ENCODE results near the gene HDAC3.

Gene HDAC3

DNA sequence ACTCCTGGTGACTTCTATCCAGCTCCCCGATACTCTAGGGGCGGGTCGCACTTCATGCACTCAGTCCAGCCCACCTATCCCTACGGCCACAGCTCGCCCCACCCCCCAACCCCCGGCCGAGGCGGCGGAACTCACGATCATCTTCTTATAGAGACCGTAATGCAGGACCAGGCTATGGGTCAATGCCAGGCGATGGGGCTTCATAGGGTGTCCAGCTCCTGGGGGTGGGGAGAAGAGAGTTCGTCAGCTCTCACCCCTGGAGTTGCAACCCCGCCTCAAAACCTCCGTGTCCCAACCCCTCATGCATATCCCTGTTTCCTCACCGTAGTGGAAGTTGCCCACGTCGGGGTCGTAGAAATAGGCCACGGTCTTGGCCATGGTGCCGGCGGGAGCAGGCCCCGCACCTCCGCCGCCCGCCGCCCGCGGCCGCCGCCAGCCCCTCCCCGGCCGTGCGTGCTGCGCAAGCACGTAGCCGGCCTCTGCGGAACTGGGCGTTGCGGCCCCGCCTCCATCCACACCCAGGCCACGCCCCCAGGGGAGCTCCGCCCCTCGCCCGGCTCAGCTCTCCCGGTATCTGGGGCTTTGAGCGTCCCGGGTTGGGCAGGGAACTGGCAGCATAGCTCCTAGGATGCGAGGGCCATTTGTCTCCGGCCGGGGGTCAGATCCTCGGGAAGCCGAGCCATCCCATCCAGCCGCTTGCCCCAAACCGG is at the start of gene HDAC3, which contains the start of gene RELL2:
TSS of gene HDAC3 (minus strand) at position 437 of the 710 bp plus-strand sequence. CDS start at position 378, 59 bp downstream.
TSS of gene RELL2 (plus strand) at position 585 of the 710 bp plus-strand sequence. CDS start 1,229 bp downstream, outside the sequence.
- peak within 1 kb of the TSS; percentile 54 for H3K27ac ChIP-seq (ENCODE audit: low read depth, low read length)
- H3K36me3 ChIP-seq (ENCODE audit: control insufficient read depth in 5 of 5, insufficient read depth in 5 of 5, low read length in 5 of 5), result peaks cover 0 to 15% (median 8%) of the 10 kb centered on the region in 5 donors
- H3K27me3 ChIP-seq (ENCODE audit: control insufficient read depth in 5 of 5, insufficient read depth in 4 of 5, low read length in 5 of 5), result no peaks in the 10 kb centered on the region
- H3K9ac ChIP-seq (ENCODE audit: low read length in 5 of 5), result peak within 1 kb of the TSS; percentile 74 to 89 (median 83)
- no peaks in the 10 kb centered on the region for H3K9me3 ChIP-seq (ENCODE audit: control insufficient read depth in 5 of 5, low read length in 5 of 5)
- peaks cover 7 to 33% (median 32%) of the 10 kb centered on the region in 5 donors for H3K4me1 ChIP-seq (ENCODE audit: control insufficient read depth in 5 of 5, insufficient read depth in 5 of 5, low read length in 5 of 5)
- H3K4me3 ChIP-seq (ENCODE audit: low read depth in 1 of 5, low read length in 5 of 5), result peak within 1 kb of the TSS; percentile 85 to 99 (median 93)

DNA sequence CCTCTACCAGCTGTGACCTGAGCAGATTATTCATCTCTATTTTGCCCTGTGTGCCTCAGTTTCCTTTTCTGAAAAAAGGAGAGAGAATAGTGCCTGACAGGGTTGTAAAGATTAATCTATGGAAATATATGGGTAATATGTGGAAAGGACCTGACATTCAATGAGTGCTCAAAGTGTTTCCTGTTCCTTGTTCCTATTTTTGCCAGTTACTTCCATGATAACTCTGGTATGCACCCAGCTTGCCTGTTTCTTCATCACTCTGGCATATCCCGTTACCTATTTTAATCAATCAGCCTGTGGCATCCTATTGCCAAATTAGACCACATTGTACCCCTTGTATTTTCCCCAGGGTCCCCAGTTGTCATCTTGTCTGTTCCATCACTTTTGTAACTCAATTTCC is 48.9 kb upstream of the HDAC3 start:
- peaks cover 3 to 45% (median 17%) of the 10 kb centered on the region in 5 donors for H3K4me1 ChIP-seq (ENCODE audit: control insufficient read depth in 5 of 5, insufficient read depth in 5 of 5, low read length in 5 of 5)
- H3K9me3 ChIP-seq (ENCODE audit: control insufficient read depth in 5 of 5, low read length in 5 of 5), result no peaks in the 10 kb centered on the region
- H3K27ac ChIP-seq (ENCODE audit: low read depth, low read length), result no peak overlapping the region
- H3K27me3 ChIP-seq (ENCODE audit: control insufficient read depth in 5 of 5, insufficient read depth in 4 of 5, low read length in 5 of 5), result peaks cover 0 to 11% (median 3%) of the 10 kb centered on the region in 5 donors
- no peak overlapping the region for H3K9ac ChIP-seq (ENCODE audit: low read length in 5 of 5)
- no peak overlapping the region for H3K4me3 ChIP-seq (ENCODE audit: low read depth in 1 of 5, low read length in 5 of 5)
- H3K36me3 ChIP-seq (ENCODE audit: control insufficient read depth in 5 of 5, insufficient read depth in 5 of 5, low read length in 5 of 5), result no peaks in the 10 kb centered on the region

DNA sequence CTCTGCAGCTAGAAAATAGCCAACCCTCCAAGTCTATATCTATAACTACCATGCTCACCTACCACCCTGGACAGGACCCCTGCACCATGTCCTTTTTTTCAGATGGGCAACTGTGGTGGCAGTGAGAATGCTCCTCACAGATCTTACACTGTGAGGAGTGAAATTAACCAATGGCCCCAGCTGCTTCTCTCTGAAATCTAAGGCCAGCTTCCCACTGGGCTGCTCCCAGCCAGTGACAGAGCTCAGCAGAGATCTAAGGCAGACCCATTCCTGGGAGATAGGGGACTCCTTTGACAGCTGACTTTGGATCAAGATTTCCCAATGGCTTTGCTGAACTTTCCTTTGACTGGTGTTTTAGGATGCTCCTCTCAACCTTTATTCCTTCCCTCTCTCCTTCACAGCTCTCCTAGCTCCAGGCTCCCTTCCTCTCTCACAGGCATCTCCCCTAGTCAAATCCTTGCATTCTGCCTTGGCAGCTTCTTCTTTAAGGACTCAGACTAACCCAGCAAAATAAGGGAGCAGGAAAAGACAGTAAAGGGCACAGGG is 47.0 kb upstream of the HDAC3 start:
- Histone ChIP-seq H3K4me3 (ENCODE audit: low read depth in 1 of 5, low read length in 5 of 5) (no peak overlapping the region), H3K27me3 (ENCODE audit: control insufficient read depth in 5 of 5, insufficient read depth in 4 of 5, low read length in 5 of 5) (peaks cover 0 to 4% (median 0%) of the 10 kb centered on the region in 5 donors), H3K9ac (ENCODE audit: low read length in 5 of 5) (no peak overlapping the region), H3K4me1 (ENCODE audit: control insufficient read depth in 5 of 5, insufficient read depth in 5 of 5, low read length in 5 of 5) (peaks cover 3 to 58% (median 21%) of the 10 kb centered on the region in 5 donors), H3K27ac (ENCODE audit: low read depth, low read length) (peak overlapping the region; percentile 71), H3K36me3 (ENCODE audit: control insufficient read depth in 5 of 5, insufficient read depth in 5 of 5, low read length in 5 of 5) (peaks cover 0 to 6% (median 0%) of the 10 kb centered on the region in 5 donors), H3K9me3 (ENCODE audit: control insufficient read depth in 5 of 5, low read length in 5 of 5) (no peaks in the 10 kb centered on the region)

DNA sequence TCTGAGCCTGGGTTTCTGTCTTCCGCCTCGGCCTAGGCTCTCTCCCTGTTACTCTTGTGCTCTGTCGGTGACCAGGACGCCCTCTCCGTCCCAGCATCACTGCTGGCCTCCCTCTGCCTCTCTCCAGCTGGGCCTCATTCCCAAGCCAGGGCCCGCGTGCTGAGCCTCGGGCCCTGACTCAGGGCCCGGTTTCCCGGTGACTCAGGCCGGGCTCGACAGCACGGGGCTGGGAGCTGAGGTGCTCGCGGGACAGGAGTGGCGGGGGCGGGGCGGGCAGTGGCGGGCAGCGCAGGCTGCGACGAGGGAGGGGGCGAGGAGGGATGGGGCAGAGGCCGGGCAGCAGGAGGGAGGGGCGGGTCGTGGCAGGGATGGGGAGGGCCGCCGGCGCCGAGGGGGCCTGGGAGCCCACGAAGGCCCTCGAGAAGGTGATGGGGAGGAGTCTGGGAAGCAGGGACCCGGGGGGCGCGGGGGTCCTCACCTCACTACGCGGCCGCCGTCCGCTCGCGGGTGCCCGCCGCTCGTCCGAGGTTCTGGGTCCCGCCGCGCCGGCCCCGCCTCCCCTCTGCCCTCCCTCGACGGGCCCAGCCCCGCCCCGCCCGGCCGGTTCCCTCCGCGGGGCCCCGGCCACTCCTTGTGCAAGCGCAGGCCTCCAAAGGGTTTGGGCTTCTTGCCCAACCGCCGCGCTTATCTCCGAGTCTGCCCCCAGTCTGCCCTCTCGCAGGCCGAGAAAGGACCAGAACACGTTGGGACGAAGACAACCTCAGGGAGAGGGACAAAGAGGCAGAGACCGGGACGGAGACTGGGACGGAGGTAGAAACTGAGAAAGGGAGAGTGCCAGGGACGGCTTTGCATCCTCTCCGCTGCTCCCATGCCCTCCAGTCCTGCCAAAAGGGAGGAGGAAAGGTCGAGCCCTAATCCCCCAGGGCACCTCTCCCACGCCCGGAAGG is 45.3 kb upstream of the HDAC3 start, which contains the start of gene ARAP3:
TSS of gene ARAP3 (minus strand) at position 536 of the 947 bp plus-strand sequence. CDS start 1,744 bp downstream, outside the sequence.
- H3K9me3 ChIP-seq (ENCODE audit: control insufficient read depth in 5 of 5, low read length in 5 of 5), result no peaks in the 10 kb centered on the region
- peaks cover 3 to 54% (median 21%) of the 10 kb centered on the region in 5 donors for H3K4me1 ChIP-seq (ENCODE audit: control insufficient read depth in 5 of 5, insufficient read depth in 5 of 5, low read length in 5 of 5)
- peaks cover 0 to 4% (median 0%) of the 10 kb centered on the region in 5 donors for H3K27me3 ChIP-seq (ENCODE audit: control insufficient read depth in 5 of 5, insufficient read depth in 4 of 5, low read length in 5 of 5)
- peak within 1 kb of the TSS; percentile 50 to 74 (median 67) for H3K4me3 ChIP-seq (ENCODE audit: low read depth in 1 of 5, low read length in 5 of 5)
- peaks cover 0 to 10% (median 0%) of the 10 kb centered on the region in 5 donors for H3K36me3 ChIP-seq (ENCODE audit: control insufficient read depth in 5 of 5, insufficient read depth in 5 of 5, low read length in 5 of 5)
- peak within 1 kb of the TSS in 4 of 5 donors; percentile 16 to 93 (median 76) for H3K9ac ChIP-seq (ENCODE audit: low read length in 5 of 5)
- H3K27ac ChIP-seq (ENCODE audit: low read depth, low read length), result peak within 1 kb of the TSS; percentile 87

GRCh38 chr5:141681295-141681694 is 44.6 kb upstream of the HDAC3 start:
- peak overlapping the region; percentile 87 for H3K27ac ChIP-seq (ENCODE audit: low read depth, low read length)
- peaks cover 3 to 51% (median 21%) of the 10 kb centered on the region in 5 donors for H3K4me1 ChIP-seq (ENCODE audit: control insufficient read depth in 5 of 5, insufficient read depth in 5 of 5, low read length in 5 of 5)
- no peaks in the 10 kb centered on the region for H3K9me3 ChIP-seq (ENCODE audit: control insufficient read depth in 5 of 5, low read length in 5 of 5)
- H3K4me3 ChIP-seq (ENCODE audit: low read depth in 1 of 5, low read length in 5 of 5), result peak overlapping the region in 4 of 5 donors; percentile 51 to 68 (median 66)
- H3K9ac ChIP-seq (ENCODE audit: low read length in 5 of 5), result peak overlapping the region in 4 of 5 donors; percentile 16 to 93 (median 72)
- H3K36me3 ChIP-seq (ENCODE audit: control insufficient read depth in 5 of 5, insufficient read depth in 5 of 5, low read length in 5 of 5), result peaks cover 0 to 10% (median 0%) of the 10 kb centered on the region in 5 donors
- H3K27me3 ChIP-seq (ENCODE audit: control insufficient read depth in 5 of 5, insufficient read depth in 4 of 5, low read length in 5 of 5), result peaks cover 0 to 4% (median 0%) of the 10 kb centered on the region in 5 donors

- Histone ChIP-seq H3K4me3 (ENCODE audit: low read depth in 1 of 5, low read length in 5 of 5) (peak overlapping the region in 4 of 5 donors; percentile 51 to 68 (median 66)), H3K27ac (ENCODE audit: low read depth, low read length) (peak overlapping the region; percentile 87), H3K9ac (ENCODE audit: low read length in 5 of 5) (peak overlapping the region in 2 of 5 donors; percentile 16 to 21), H3K9me3 (ENCODE audit: control insufficient read depth in 5 of 5, low read length in 5 of 5) (no peaks in the 10 kb centered on the region), H3K36me3 (ENCODE audit: control insufficient read depth in 5 of 5, insufficient read depth in 5 of 5, low read length in 5 of 5) (peaks cover 0 to 11% (median 0%) of the 10 kb centered on the region in 5 donors), H3K27me3 (ENCODE audit: control insufficient read depth in 5 of 5, insufficient read depth in 4 of 5, low read length in 5 of 5) (peaks cover 0 to 4% (median 0%) of the 10 kb centered on the region in 5 donors), H3K4me1 (ENCODE audit: control insufficient read depth in 5 of 5, insufficient read depth in 5 of 5, low read length in 5 of 5) (peaks cover 3 to 50% (median 21%) of the 10 kb centered on the region in 5 donors)
Measured at GRCh38 chr5:141680751-141681201, 44.1 kb upstream of the HDAC3 start.

DNA sequence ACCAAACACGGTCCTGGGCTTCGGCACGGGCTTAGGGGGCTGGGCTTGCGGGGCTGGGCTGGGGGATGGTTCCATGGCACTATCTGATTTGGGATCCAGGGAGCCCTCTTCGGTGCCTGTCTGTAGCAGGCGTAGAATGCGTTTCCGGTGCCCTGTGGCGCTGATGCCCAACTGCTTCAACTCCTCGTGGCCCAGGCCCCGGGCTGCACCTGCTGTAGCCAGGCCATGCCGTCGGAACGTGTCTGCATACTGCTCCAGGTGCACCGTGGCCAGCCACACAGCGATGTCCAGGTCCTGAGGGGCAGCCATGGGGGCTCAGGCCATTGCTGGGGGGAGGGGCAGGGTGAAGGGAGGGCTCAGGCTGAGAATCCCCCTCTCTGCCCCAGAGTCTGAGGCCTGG is 43.5 kb upstream of the HDAC3 start:
- peak overlapping the region in 1 of 5 donors; percentile 21 for H3K9ac ChIP-seq (ENCODE audit: low read length in 5 of 5)
- peak overlapping the region in 3 of 5 donors; percentile 48 to 68 (median 66) for H3K4me3 ChIP-seq (ENCODE audit: low read depth in 1 of 5, low read length in 5 of 5)
- H3K9me3 ChIP-seq (ENCODE audit: control insufficient read depth in 5 of 5, low read length in 5 of 5), result no peaks in the 10 kb centered on the region
- H3K27ac ChIP-seq (ENCODE audit: low read depth, low read length), result peak overlapping the region; percentile 87
- peaks cover 0 to 12% (median 0%) of the 10 kb centered on the region in 5 donors for H3K36me3 ChIP-seq (ENCODE audit: control insufficient read depth in 5 of 5, insufficient read depth in 5 of 5, low read length in 5 of 5)
- H3K4me1 ChIP-seq (ENCODE audit: control insufficient read depth in 5 of 5, insufficient read depth in 5 of 5, low read length in 5 of 5), result peaks cover 3 to 46% (median 21%) of the 10 kb centered on the region in 5 donors
- H3K27me3 ChIP-seq (ENCODE audit: control insufficient read depth in 5 of 5, insufficient read depth in 4 of 5, low read length in 5 of 5), result peaks cover 0 to 4% (median 0%) of the 10 kb centered on the region in 5 donors

DNA sequence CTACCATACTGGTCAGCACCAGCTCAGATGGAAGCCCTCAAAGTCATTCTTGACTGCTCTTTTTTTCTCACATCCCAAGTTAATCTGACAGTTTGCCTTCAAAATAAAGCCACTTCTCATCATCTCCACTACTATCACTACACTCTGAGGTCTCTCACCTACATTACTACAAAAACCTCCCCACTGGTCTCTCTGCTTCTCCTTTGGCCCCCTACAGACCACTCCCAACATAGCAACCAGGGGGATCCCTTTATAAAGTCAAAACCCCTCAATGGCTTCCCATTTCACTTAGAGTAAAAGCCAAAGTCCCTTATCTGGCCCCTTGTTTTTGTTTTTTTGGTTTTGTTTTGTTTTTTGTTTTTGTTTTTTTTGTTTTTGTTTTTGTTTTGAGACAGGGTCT is 40.8 kb upstream of the HDAC3 start:
- Histone ChIP-seq H3K9me3 (ENCODE audit: control insufficient read depth in 5 of 5, low read length in 5 of 5) (no peaks in the 10 kb centered on the region), H3K36me3 (ENCODE audit: control insufficient read depth in 5 of 5, insufficient read depth in 5 of 5, low read length in 5 of 5) (peaks cover 0 to 30% (median 7%) of the 10 kb centered on the region in 5 donors), H3K27ac (ENCODE audit: low read depth, low read length) (no peak overlapping the region), H3K27me3 (ENCODE audit: control insufficient read depth in 5 of 5, insufficient read depth in 4 of 5, low read length in 5 of 5) (peaks cover 0 to 4% (median 0%) of the 10 kb centered on the region in 5 donors), H3K9ac (ENCODE audit: low read length in 5 of 5) (no peak overlapping the region), H3K4me3 (ENCODE audit: low read depth in 1 of 5, low read length in 5 of 5) (no peak overlapping the region), H3K4me1 (ENCODE audit: control insufficient read depth in 5 of 5, insufficient read depth in 5 of 5, low read length in 5 of 5) (peaks cover 2 to 32% (median 12%) of the 10 kb centered on the region in 5 donors)

DNA sequence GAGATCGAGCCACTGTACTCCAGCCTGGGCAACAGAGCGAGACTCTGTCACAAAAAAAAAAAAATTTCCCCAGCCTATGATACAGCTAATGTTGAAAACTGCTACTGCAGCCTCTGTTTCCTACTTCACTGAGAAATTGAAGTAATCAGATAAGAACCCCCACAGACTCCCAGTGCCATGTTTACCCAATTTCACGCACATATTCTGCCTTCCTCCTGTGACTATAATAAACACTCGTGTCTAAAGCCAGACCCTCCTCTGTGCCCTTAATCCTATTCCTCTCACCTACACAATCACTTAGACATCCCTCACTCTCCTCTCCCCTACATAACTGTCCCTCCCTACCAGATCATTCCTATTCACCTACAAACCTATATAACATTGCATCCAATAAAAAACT is 39.0 kb upstream of the HDAC3 start:
- Histone ChIP-seq H3K4me3 (ENCODE audit: low read depth in 1 of 5, low read length in 5 of 5) (no peak overlapping the region), H3K27ac (ENCODE audit: low read depth, low read length) (no peak overlapping the region), H3K9me3 (ENCODE audit: control insufficient read depth in 5 of 5, low read length in 5 of 5) (no peaks in the 10 kb centered on the region), H3K36me3 (ENCODE audit: control insufficient read depth in 5 of 5, insufficient read depth in 5 of 5, low read length in 5 of 5) (peaks cover 0 to 48% (median 24%) of the 10 kb centered on the region in 5 donors), H3K27me3 (ENCODE audit: control insufficient read depth in 5 of 5, insufficient read depth in 4 of 5, low read length in 5 of 5) (no peaks in the 10 kb centered on the region), H3K4me1 (ENCODE audit: control insufficient read depth in 5 of 5, insufficient read depth in 5 of 5, low read length in 5 of 5) (peaks cover 0 to 20% (median 3%) of the 10 kb centered on the region in 5 donors), H3K9ac (ENCODE audit: low read length in 5 of 5) (no peak overlapping the region)

Data from subcutaneous abdominal adipose tissue (tissue), 5 donors.